8988T (cell line): ENCODE measurements around the gene HSH2D.

Experiments
- DNase-seq: peaks from one replicate; pipeline ENCODE4 v3.0.0; 2011

The HSH2D gene

GRCh38 chr19:16198370-16198651, 54.8 kb downstream of the HSH2D start:
- DNase-seq = no peak

DNA sequence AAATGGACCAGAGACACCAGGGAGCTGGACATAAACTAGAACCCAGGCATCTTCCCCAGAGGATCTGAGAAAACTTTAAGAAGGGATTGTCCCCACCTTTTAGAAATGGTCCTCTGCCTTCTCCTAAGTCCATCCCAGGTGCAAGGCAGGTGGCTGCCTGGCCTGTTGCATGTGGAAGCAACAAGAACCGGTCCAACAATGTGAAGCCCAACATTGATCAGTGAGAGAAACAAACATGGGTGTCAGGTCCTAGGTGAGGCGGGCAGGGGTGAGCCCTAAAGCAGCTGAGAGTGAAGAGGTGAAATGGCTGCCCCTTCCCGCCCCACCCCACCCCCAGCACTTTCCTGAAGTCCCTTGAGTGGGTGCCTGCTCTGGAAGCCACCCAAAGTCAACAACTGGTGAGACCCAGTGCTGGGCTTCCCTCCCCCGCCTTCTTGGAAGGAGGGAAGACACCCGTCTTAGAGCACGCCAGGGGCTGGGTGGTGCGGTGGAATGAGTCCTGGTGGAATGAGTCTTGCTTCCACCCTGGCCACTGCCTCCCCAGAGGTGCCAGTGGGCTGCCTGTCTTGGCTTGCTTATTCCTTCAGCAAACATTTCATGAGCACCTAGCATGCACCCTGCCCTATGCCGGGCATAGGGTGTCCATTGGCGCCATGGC, 55.9 kb downstream of the HSH2D start:
- no peak for DNase-seq

DNA sequence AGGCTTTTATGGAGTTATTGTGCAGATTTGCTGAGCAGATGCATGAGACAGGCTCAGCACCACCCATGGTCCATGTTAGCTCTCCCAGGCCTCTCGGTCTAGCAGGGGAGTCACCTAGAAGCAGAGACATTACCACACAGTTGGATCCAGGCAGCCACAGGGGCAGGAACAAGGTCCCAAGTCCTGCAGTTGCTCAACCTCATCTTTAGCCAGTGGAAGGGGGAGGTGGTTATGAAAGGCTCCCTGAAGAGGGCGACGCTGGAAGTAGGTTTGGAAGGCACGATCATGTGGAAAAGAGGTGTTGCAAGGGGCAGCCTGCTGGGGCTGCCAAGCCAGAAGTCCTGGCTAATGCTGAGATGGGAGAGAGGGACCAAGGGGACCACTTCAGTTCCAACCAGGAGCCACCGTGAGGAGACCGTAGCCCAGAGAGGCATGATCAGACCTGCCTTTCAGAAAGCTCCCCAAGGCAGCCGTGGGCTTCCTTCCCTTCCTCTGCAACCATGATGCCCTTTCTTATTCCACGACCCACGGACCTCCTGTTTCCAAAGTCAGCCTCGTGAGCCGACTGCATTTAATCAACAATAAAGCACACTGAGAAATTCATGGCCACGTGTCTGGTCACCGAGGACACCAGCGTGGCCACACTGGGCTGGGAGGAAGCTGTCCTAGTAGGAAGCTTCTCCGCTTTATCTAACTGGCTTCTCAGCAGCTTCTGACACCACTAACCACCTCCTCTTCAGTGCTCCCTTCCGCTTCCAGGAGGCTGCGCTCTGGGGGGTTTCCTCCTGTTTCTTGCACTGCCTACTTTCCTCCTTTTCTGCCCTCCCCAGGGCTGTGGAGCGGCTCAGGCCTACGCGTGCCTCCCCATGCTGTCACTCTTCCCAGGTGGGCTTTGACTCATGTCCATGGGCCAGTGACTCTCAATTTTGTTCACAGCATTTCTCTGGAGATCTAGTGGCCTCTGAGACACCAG, 56.8 kb downstream of the HSH2D start:
- DNase-seq = no peak

DNA sequence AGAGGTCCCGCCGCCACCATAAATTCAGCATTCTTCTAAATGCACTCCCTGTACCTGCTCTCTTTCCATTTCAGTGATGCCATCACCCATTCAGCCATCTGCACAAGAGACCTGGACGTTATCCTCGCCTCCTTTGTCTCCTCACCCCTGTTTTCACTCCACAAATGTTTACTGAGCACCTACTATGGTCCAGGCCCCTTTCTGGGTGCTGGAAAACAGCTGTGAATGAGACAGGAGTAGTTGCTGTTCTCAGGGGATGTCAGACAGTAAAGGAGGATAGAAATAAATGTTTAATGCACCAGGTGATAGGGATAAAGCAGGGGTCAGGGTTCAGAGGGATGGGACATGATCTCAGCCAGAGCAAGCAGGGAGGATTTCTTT, 57.5 kb downstream of the HSH2D start:
- DNase-seq = no peak

DNA sequence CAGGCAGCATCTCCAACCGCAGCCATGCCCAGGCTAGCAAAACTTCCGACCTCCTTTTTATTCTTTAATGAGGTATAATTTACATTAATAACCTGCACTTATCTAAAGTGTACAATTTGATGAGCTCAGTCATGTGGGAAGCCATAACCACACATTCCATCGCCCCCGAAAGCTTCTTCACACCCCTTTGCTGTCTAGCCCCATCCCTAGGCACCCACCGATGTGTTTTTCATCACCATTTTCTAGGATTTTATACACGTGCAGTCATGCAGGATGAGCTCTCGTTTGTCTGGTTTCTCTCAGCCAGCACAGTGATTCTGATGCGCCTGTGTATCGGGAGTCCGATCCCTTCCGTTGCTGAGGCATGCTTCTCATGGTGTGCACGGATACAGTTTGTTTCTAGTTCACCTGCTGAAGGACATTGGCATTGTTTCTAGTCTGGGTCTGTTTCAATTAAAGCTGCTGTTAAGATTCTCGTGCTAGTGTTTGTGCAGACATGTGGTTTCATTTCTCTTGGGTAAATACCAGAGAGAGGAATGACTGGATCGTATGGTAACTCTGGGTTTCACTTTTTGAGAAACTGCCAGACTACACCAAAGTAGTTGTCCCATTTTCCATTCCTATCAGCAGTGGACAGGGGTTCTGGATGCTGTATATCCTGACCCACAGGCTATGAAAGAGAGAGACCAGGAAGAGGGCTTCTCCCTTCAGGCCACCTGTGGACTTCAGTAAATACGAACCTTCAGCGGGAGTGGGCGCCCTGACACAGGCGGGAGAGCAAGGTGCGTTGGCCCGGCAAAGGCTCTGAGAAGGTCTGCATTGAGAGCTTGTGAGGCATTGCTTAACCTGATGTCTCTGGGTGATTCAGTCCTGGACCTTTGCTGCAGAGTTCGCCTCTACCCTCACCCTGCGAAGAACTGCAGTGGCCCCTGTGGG, 59.1 kb downstream of the HSH2D start:
- DNase-seq = no peak

DNA sequence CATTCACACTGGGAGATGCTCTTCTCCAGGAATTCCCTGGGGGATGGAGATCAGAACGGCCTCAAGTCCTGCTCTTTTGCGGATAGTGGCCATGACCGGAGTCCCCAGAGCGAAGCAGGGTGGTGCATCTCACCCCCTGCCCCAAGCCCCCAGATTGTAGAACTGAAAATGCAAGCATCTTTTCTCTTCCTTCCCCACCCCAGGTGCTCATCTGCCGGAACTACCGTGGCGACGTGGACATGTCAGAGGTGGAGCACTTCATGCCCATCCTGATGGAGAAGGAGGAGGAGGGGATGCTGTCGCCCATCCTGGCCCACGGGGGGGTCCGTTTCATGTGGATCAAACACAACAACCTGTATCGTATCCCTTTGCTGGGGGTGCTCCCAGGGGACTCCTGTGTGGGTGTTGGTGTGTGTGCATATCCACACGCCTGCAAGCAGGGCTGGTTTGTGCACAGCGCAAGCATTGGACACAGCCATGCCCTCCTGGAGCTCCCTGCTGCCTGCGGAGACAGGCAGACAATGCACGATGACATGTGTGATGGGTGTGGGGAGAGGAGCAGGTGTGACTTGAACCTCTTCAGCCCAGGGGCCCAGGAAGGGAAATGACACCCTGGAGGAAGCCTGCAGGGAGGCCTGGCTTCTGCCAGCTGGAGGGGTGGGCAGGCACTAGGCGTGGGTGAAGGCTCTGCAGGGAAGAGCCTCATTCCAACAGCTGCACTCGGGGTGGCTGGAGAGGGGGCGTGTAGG, 59.9 kb downstream of the HSH2D start:
- DNase-seq = no peak

- no peak for DNase-seq
Measured at GRCh38 chr19:16204005-16204294, 60.5 kb downstream of the HSH2D start.

DNA sequence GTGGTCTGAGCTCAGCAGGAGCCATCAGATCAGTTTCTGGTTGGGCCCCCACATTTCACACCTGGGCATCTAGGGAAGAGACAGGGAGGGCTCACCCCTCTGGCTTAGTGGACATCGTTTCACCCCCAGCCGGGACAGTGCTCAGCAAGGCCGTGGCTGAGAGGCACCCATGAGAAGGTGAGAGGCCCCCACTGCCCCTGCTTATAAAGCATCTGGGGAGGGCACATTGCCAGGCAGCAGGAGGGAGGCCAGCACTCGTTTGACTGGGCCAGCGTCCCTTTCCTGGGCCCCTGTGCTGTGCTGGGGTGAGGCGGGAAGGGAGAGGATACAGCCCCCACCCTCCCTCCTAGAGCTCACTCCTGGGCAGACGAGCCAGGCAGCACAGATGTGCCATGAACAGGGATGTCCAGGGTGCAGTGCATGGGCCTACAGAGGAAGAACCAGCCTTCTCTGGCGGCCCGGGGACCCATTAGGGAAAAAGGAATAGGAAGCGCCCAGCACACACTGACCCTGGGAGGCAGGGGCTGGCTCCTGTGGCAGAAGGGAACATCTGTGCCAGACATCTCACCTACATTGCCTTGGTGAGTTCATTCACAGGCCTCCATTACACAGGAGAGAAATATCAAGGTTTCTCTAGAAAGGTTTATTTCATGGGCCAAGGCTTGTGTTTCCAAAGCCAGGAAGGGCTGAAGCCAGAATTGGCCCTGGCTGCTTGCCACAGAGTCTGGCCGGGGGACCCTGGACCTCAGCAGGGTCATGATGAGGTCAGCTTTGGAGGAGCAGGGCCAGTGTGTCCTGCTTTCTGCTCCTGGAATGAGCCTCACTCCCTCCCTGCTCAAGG, 61.9 kb downstream of the HSH2D start:
- DNase-seq = no peak

GRCh38 chr19:16206046-16206605, 62.6 kb downstream of the HSH2D start:
- DNase-seq = no peak

DNA sequence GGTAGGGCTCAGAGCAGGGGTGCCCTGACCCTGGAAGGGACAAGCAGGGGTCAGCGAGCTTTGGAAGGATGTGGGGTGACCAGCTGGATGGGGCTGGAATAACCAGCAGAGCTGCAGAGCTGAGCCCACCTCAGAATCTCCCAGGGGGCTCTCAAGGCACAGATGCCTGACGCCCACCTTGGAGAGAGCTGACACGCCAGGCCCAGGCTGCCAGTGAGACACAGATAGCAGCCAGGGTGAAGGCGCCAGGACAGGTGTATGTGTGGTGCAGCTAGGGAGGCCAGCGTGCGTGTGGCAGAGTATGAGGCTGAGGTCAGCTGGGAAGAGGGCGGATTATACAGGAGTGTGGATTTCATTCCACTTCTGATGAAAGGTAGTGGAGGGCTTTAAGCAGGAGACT, 63.2 kb downstream of the HSH2D start:
- no peak for DNase-seq

GRCh38 chr19:16207063-16207462, 63.6 kb downstream of the HSH2D start:
- DNase-seq = no peak

DNA sequence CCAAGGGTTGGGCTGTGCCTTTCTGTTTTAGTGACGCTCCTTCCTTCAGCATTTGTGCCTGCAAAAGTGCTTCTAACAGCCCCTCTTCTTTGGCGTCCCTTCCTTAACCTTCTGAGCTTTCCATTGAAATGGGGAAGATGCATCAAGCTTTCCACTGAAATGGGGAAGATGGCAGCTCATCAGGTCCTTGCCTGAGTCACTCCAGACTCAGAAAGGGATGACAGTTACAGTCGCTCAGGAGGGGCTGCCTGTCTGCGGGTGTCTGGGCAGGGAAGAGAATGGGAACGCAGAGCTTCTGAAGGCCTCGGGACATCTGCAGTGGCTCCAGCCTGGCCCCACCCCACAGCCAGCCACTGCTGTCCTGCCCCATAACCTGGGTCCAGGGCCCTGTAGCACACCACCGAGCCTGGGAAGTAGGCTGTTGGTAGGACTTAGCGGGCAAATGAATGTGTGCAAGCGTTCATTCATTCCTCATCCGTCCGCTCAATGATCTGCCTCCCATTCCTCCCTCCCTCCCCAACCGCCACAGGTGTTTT, 64.1 kb downstream of the HSH2D start:
- no peak for DNase-seq
